Smooth muscle cell (in vitro differentiated cells): ENCODE data around the gene MX1. TPM values are rescaled to one million over a fixed set of nuclear protein-coding genes. Genes with fewer than 3 reads are reported as not detected.

ENCODE experiments used
- DNase-seq: peaks from one replicate; lab custom pipeline; 2025; ENCODE audit not compliant: unreplicated experiment; lab: John Stamatoyannopoulos, UW
- H2AFZ ChIP-seq: fragments of 200-600 bp; sonication (generic); 2 replicates; pipeline ENCODE4 v1.6.0; 2016; ENCODE audit warnings: antibody characterized with exemption, low read depth, mild to moderate bottlenecking
- H3F3A ChIP-seq: fragments of 200-600 bp; sonication (generic); 2 replicates; pipeline ENCODE4 v1.6.0; 2017; ENCODE audit warnings: antibody characterized with exemption, low read depth
- H3K27ac ChIP-seq: fragments of 200-600 bp; sonication (generic); 2 replicates; pipeline ENCODE4 v1.5.1; 2016; ENCODE audit warnings: low read depth, mild to moderate bottlenecking
- H3K27me3 ChIP-seq: fragments of 200-600 bp; sonication (generic); 2 replicates; pipeline ENCODE4 v1.6.1; 2016; ENCODE audit warnings: low read depth, mild to moderate bottlenecking
- H3K36me3 ChIP-seq: fragments of 200-600 bp; sonication (generic); 2 replicates; pipeline ENCODE4 v1.5.1; 2016; ENCODE audit warnings: low read depth
- H3K4me1 ChIP-seq: fragments of 200-600 bp; sonication (generic); 2 replicates; pipeline ENCODE4 v1.5.1; 2016; ENCODE audit warnings: low read depth
- H3K4me2 ChIP-seq: fragments of 200-600 bp; sonication (generic); 2 replicates; pipeline ENCODE4 v1.6.0; 2016; ENCODE audit warnings: mild to moderate bottlenecking
- H3K4me3 ChIP-seq: fragments of 200-600 bp; sonication (generic); 2 replicates; pipeline ENCODE4 v1.5.1; 2016; ENCODE audit warnings: mild to moderate bottlenecking
- H3K79me2 ChIP-seq: fragments of 200-600 bp; sonication (generic); 2 replicates; pipeline ENCODE4 v1.6.0; 2016; ENCODE audit warnings: low read depth, mild to moderate bottlenecking
- H3K9ac ChIP-seq: fragments of 200-600 bp; sonication (generic); 2 replicates; pipeline ENCODE4 v1.6.0; 2016; ENCODE audit warnings: low read depth
- H3K9me3 ChIP-seq: fragments of 200-600 bp; sonication (generic); replicated peaks from 2 replicates; pipeline ENCODE4 v1.5.1; 2016; ENCODE audit warnings: low read depth
- H4K20me1 ChIP-seq: fragments of 200-600 bp; sonication (generic); 2 replicates; pipeline ENCODE4 v1.6.0; 2016; ENCODE audit warnings: low read depth
- WGBS: methylation state at CpG from one replicate; pipeline ENCODE4 v1.1.7; 2016; ENCODE audit warnings: low lambda C conversion rate; 5-methylcytosine and 5-hydroxymethylcytosine counted together
- polyA plus RNA-seq: library from polyadenylated mRNA; unstranded; fragments of >200 nt; fragmentation: Nextera tagmentation; extraction: Ambion mirVana; gene quantifications from 2 replicates; pipeline ENCODE4 v1.2.1, GENCODE V29; 2016
- total RNA-seq: library from RNA; depleted of rRNA; stranded (reverse); fragments of >200 nt; gene quantifications from 2 replicates; pipeline ENCODE4 v1.2.3, GENCODE V29; 2014
- TF ChIP-seq, protein P1 (sequence below): fragments of 200-600 bp; sonication (generic); IDR thresholded peaks from 2 replicates; pipeline ENCODE4 v1.5.1; 2017; ENCODE audit warnings: borderline replicate concordance, mild to moderate bottlenecking, antibody characterized with exemption; ENCODE audit not compliant: insufficient read depth, poor library complexity, severe bottlenecking

MX1 gene
- total and polyA plus RNA-seq, 2 experiments from 2014 or later, result 1.3 to 3.5 TPM

DNA sequence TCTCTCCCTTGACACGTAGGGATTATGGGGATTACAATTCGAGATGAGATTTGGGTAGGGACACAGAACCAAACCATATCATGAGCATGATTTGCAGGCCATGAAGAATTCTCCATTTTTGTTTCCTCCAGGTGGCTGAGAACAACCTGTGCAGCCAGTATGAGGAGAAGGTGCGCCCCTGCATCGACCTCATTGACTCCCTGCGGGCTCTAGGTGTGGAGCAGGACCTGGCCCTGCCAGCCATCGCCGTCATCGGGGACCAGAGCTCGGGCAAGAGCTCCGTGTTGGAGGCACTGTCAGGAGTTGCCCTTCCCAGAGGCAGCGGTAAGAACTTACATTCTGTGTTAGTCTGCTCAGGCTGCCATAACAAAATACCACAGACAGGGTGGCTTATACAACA is 9.7 kb downstream of the MX1 start:
- Histone ChIP-seq H3K27ac (no peak overlapping the region), H3K9ac (no peak overlapping the region), H3F3A (no peaks in the 10 kb centered on the region), H3K4me1 (no peaks in the 10 kb centered on the region), H3K4me3 (no peak overlapping the region), H3K9me3 (peaks cover 10% of the 10 kb centered on the region), H3K27me3 (peaks cover under 1% of the 10 kb centered on the region), H4K20me1 (no peaks in the 10 kb centered on the region), H3K4me2 (no peak overlapping the region), H3K79me2 (no peaks in the 10 kb centered on the region), H2AFZ (no peak overlapping the region), H3K36me3 (no peaks in the 10 kb centered on the region)
- TF ChIP-seq, protein P1, sequence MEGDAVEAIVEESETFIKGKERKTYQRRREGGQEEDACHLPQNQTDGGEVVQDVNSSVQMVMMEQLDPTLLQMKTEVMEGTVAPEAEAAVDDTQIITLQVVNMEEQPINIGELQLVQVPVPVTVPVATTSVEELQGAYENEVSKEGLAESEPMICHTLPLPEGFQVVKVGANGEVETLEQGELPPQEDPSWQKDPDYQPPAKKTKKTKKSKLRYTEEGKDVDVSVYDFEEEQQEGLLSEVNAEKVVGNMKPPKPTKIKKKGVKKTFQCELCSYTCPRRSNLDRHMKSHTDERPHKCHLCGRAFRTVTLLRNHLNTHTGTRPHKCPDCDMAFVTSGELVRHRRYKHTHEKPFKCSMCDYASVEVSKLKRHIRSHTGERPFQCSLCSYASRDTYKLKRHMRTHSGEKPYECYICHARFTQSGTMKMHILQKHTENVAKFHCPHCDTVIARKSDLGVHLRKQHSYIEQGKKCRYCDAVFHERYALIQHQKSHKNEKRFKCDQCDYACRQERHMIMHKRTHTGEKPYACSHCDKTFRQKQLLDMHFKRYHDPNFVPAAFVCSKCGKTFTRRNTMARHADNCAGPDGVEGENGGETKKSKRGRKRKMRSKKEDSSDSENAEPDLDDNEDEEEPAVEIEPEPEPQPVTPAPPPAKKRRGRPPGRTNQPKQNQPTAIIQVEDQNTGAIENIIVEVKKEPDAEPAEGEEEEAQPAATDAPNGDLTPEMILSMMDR, result no peak
- WGBS, result 86% methylated on average over 11 of the region's 11 CpGs
- DNase-seq, result no peak

DNA sequence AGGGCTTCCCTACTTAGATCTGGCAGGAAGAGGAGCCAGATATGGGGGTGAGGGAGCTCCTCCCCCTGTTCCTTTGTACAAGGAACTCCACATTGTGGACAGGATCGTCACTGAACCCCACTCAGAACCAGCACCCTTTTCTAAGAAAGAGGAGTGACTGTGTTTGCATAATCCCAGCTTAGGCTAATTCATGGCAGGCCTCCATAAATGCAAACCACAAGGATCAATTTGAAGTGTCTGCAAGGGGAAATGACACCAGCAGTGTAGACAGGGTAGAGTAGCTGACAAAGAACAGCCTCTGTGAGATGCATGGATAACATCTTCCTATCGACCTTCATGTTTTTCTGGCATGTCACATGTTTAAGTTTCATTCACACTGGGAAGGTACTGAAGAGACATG is 11.7 kb downstream of the MX1 start:
- H3K36me3 ChIP-seq, result no peaks in the 10 kb centered on the region
- 11% methylated on average over 2 of the region's 2 CpGs for WGBS
- H3K4me2 ChIP-seq, result peak overlapping the region; percentile 57
- H3K27me3 ChIP-seq, result no peaks in the 10 kb centered on the region
- H3K27ac ChIP-seq, result no peak overlapping the region
- no peak overlapping the region for H3K9ac ChIP-seq
- H2AFZ ChIP-seq, result no peak overlapping the region
- H3K4me3 ChIP-seq, result no peak overlapping the region
- peaks cover 10% of the 10 kb centered on the region for H3K9me3 ChIP-seq
- no peaks in the 10 kb centered on the region for H3K79me2 ChIP-seq
- no peak for DNase-seq
- H4K20me1 ChIP-seq, result no peaks in the 10 kb centered on the region
- no peaks in the 10 kb centered on the region for H3K4me1 ChIP-seq
- TF ChIP-seq, protein P1, result no peak
- H3F3A ChIP-seq, result no peaks in the 10 kb centered on the region

DNA sequence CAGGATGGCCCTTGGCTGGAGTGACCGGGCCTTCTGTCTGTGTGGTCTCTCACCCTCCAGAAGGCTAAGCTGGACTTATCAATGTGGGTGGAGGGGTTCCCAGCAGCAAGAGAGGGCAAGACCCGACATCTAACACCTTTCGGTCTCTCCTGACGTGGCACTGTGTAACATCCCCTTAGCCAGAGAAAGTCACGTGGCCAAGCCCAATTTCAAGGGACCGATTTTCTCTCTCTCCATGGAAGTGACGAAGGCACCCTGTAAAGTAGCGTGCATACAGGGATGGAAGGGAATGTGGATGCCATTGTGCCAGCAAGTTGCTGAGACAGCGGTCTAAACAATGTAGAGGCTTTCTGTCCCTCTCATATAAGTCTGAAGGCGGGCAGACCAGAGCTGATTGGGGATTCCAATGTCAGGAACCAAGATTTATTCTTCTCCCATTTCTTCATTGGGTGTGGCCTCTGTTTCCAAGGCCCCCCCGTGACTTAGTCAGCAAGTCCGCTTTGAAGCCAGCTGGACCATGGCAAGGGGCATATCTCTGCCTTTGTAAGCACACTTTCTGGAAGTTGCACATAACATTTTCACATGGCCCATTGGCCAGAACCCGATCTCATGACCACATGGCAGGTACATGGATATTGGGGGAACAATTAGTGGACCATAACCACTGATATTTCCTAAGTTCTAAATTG is 12.5 kb downstream of the MX1 start:
- no peaks in the 10 kb centered on the region for H3K79me2 ChIP-seq

More for the DNA sequence above, 12.5 kb downstream of the MX1 start:
- no peaks in the 10 kb centered on the region for H3K27me3 ChIP-seq
- DNase-seq, result no peak
- H3K9ac ChIP-seq, result no peak overlapping the region
- no peak overlapping the region for H3K4me3 ChIP-seq
- no peak overlapping the region for H2AFZ ChIP-seq
- peaks cover 10% of the 10 kb centered on the region for H3K9me3 ChIP-seq
- TF ChIP-seq, protein P1, result no peak
- no peaks in the 10 kb centered on the region for H3K36me3 ChIP-seq
- no peak overlapping the region for H3K27ac ChIP-seq
- no peaks in the 10 kb centered on the region for H4K20me1 ChIP-seq
- no peak overlapping the region for H3K4me2 ChIP-seq
- H3F3A ChIP-seq, result no peaks in the 10 kb centered on the region
- 93% methylated on average over 13 of the region's 13 CpGs for WGBS
- no peaks in the 10 kb centered on the region for H3K4me1 ChIP-seq
